SK-N-SH (cell line): ENCODE measurements around the gene UNC5B.

Source experiments
- EP300 ChIP-seq, 2 experiments: IDR thresholded peaks; 2 replicates each; pipeline versions ENCODE4 v1.4.0 to v1.6.1; 2012; ENCODE audit warnings: borderline replicate concordance in 1 of 2, low read depth in 1 of 2, low read length in 1 of 2
- FOXM1 ChIP-seq: IDR thresholded peaks from 2 replicates; pipeline ENCODE4 v1.4.0; 2012; ENCODE audit warnings: low read depth, mild to moderate bottlenecking
- SMC3 ChIP-seq: IDR thresholded peaks from 2 replicates; pipeline ENCODE4 v1.6.1; 2012; ENCODE audit warnings: low read depth, low read length, improper control_type of control experiment
- YY1 ChIP-seq: IDR thresholded peaks from 2 replicates; pipeline ENCODE4 v1.4.0; 2012; ENCODE audit warnings: low read depth, mild to moderate bottlenecking
- TF ChIP-seq, protein P1 (sequence below): fragments of 200-600 bp; sonication (generic); IDR thresholded peaks from 2 replicates; pipeline ENCODE4 v1.6.1; 2017; ENCODE audit warnings: antibody characterized with exemption, mild to moderate bottlenecking, moderate library complexity
- TF ChIP-seq, protein P2 (sequence below): IDR thresholded peaks from 2 replicates; pipeline ENCODE4 v1.6.1; 2012; ENCODE audit warnings: mild to moderate bottlenecking, low read depth, low read length, moderate library complexity
- TF ChIP-seq, protein P3 (sequence below): fragments of 150-350 bp; IDR thresholded peaks from 2 replicates; pipeline ENCODE4 v1.6.1; 2017; ENCODE audit warnings: antibody characterized with exemption, low read length, low read depth, borderline replicate concordance
- TF ChIP-seq, protein P4 (sequence below): IDR thresholded peaks from 2 replicates; pipeline ENCODE4 v1.4.0; 2012; ENCODE audit warnings: low read depth

DNA sequence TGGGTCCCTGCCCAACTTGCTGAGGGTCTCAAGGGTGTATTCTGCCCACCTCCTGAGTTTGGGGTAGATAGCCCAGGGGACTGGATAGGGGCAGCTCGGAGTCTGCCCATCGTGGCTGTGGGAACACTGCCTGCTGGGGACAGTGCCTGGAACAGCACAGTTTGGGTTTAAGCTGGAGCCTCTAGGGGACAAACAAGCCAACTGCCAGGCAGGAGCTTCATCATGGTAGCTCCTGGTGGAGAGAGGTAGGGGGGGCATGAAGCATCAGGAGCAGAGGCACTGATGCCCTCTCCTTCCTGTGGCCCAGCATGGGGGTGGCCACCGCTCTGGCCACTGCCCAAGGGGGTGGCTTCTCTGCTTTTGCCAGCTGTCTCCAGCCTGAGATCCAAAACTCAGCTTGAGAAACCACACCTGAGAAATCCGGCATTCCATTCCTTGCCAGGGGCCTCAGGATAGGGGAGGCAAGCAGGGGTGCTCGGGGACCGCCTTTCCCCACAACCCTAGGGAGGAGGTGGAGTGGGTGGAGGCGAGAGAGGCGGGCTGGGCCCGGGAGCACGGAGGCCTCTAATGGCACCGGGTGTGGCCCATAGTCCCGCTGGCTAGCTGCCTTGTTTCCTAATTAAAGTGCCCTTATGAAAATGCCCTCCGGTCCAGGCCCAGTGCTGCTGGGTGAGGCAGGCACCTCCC lies 47.6 kb downstream of the UNC5B start:
- TF ChIP-seq, protein P1, sequence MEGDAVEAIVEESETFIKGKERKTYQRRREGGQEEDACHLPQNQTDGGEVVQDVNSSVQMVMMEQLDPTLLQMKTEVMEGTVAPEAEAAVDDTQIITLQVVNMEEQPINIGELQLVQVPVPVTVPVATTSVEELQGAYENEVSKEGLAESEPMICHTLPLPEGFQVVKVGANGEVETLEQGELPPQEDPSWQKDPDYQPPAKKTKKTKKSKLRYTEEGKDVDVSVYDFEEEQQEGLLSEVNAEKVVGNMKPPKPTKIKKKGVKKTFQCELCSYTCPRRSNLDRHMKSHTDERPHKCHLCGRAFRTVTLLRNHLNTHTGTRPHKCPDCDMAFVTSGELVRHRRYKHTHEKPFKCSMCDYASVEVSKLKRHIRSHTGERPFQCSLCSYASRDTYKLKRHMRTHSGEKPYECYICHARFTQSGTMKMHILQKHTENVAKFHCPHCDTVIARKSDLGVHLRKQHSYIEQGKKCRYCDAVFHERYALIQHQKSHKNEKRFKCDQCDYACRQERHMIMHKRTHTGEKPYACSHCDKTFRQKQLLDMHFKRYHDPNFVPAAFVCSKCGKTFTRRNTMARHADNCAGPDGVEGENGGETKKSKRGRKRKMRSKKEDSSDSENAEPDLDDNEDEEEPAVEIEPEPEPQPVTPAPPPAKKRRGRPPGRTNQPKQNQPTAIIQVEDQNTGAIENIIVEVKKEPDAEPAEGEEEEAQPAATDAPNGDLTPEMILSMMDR, result 0 out of 2 replicates have a peak, but pooled peaks have one; percentile 19
- TF ChIP-seq, protein P2, sequence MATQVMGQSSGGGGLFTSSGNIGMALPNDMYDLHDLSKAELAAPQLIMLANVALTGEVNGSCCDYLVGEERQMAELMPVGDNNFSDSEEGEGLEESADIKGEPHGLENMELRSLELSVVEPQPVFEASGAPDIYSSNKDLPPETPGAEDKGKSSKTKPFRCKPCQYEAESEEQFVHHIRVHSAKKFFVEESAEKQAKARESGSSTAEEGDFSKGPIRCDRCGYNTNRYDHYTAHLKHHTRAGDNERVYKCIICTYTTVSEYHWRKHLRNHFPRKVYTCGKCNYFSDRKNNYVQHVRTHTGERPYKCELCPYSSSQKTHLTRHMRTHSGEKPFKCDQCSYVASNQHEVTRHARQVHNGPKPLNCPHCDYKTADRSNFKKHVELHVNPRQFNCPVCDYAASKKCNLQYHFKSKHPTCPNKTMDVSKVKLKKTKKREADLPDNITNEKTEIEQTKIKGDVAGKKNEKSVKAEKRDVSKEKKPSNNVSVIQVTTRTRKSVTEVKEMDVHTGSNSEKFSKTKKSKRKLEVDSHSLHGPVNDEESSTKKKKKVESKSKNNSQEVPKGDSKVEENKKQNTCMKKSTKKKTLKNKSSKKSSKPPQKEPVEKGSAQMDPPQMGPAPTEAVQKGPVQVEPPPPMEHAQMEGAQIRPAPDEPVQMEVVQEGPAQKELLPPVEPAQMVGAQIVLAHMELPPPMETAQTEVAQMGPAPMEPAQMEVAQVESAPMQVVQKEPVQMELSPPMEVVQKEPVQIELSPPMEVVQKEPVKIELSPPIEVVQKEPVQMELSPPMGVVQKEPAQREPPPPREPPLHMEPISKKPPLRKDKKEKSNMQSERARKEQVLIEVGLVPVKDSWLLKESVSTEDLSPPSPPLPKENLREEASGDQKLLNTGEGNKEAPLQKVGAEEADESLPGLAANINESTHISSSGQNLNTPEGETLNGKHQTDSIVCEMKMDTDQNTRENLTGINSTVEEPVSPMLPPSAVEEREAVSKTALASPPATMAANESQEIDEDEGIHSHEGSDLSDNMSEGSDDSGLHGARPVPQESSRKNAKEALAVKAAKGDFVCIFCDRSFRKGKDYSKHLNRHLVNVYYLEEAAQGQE, result no peak
- TF ChIP-seq SMC3 (no peak), FOXM1 (no peak), EP300 (IDR thresholded peaks at IDR 0.05; ENCODE audit: borderline replicate concordance in 1 of 2, low read depth in 1 of 2, low read length in 1 of 2) (no peak), YY1 (no peak)
- TF ChIP-seq, protein P3, sequence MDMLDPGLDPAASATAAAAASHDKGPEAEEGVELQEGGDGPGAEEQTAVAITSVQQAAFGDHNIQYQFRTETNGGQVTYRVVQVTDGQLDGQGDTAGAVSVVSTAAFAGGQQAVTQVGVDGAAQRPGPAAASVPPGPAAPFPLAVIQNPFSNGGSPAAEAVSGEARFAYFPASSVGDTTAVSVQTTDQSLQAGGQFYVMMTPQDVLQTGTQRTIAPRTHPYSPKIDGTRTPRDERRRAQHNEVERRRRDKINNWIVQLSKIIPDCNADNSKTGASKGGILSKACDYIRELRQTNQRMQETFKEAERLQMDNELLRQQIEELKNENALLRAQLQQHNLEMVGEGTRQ, result no peak
- TF ChIP-seq, protein P4, sequence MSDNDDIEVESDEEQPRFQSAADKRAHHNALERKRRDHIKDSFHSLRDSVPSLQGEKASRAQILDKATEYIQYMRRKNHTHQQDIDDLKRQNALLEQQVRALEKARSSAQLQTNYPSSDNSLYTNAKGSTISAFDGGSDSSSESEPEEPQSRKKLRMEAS, result no peak
